Endothelial cell of umbilical vein (primary cell): Measurements from ENCODE around the gene MCM3. TPM values are rescaled to one million over a fixed set of nuclear protein-coding genes. Genes with fewer than 3 reads are reported as not detected.

Experiments used
- BruUV-seq: library from RNA; stranded (reverse); fragments of 400-500 nt; replicated peaks from 2 replicates; lab custom pipeline; 2021; lab: Mats Ljungman, UMichigan
- CTCF ChIA-PET: fragments of 300-600, 350-600 bp; sonication (Branson Sonifier 250); formaldehyde crosslinking; loops from one replicate; lab custom pipeline; 2021; ENCODE audit warnings: antibody characterized with exemption, inconsistent platforms; lab: Charles Lee
- POLR2A ChIA-PET: fragments of 300-600, 350-600 bp; sonication (Branson Sonifier 250); formaldehyde crosslinking; loops from one replicate; lab custom pipeline; 2021; ENCODE audit warnings: antibody characterized with exemption, inconsistent platforms; lab: Charles Lee
- DNase-seq: peaks from one replicate; pipeline ENCODE4 v3.0.0-alpha.2; 2011; ENCODE audit warnings: low read depth, low spot score
- FAIRE-seq: peaks from 2 replicates; lab custom pipeline; 2011; peaks lifted over from hg19 to GRCh38; lab: Jason Lieb, UNC
- H2AFZ ChIP-seq: 2 replicates; pipeline ENCODE4 v1.6.0; 2012; ENCODE audit warnings: low read depth, low read length, control low read depth, inconsistent platforms
- H3K27ac ChIP-seq: 2 replicates; pipeline ENCODE4 v1.5.1; 2011; ENCODE audit warnings: low read depth, mild to moderate bottlenecking, control low read depth, low read length, moderate library complexity; ENCODE audit not compliant: insufficient read depth
- H3K27me3 ChIP-seq, 2 experiments: 2 replicates each; pipeline versions ENCODE4 v1.6.0 to v1.6.1; 2011; ENCODE audit warnings: low read length in 2 of 2, mixed read lengths in 1 of 2; ENCODE audit not compliant: control insufficient read depth in 2 of 2, insufficient read depth in 2 of 2
- H3K36me3 ChIP-seq, 2 experiments: 2 replicates in 1 of 2; 3 replicates in 1 of 2; pipeline ENCODE4 v1.5.1; 2011; ENCODE audit warnings: low read length in 2 of 2, mild to moderate bottlenecking in 1 of 2, moderate library complexity in 1 of 2; ENCODE audit not compliant: control insufficient read depth in 2 of 2, insufficient read depth in 2 of 2; ENCODE audit errors: extremely low read depth in 1 of 2
- H3K4me1 ChIP-seq: 3 replicates; pipeline ENCODE4 v1.5.1; 2011; ENCODE audit warnings: mild to moderate bottlenecking, low read length; ENCODE audit not compliant: control insufficient read depth, insufficient read depth; ENCODE audit errors: extremely low read depth
- H3K4me2 ChIP-seq: 2 replicates; pipeline ENCODE4 v1.6.1; 2011; ENCODE audit warnings: low read length, control low read depth, mixed read lengths; ENCODE audit not compliant: insufficient read depth
- H3K4me3 ChIP-seq, 3 experiments: fragments of 200-600 bp in 1 of 3; sonication (generic), shearing (Covaris generic) in 1 of 3; replicated peaks in 1 of 3; 2 replicates each; pipeline ENCODE4 v1.5.1; 2011 to 2016; ENCODE audit warnings: control low read depth in 3 of 3, low read length in 3 of 3, mild to moderate bottlenecking in 2 of 3, inconsistent platforms in 1 of 3, low read depth in 1 of 3, moderate library complexity in 1 of 3; ENCODE audit not compliant: insufficient read depth in 1 of 3
- H3K79me2 ChIP-seq: 2 replicates; pipeline ENCODE4 v1.6.0; 2012; ENCODE audit warnings: low read length, inconsistent platforms; ENCODE audit not compliant: control insufficient read depth, insufficient read depth
- H3K9ac ChIP-seq: replicated peaks from 2 replicates; pipeline ENCODE3; 2011; ENCODE audit warnings: low read length, control low read depth; ENCODE audit not compliant: insufficient read depth; ENCODE audit errors: extremely low read depth
- H3K9me1 ChIP-seq: replicated peaks from 3 replicates; pipeline ENCODE4 v1.6.0; 2011; ENCODE audit warnings: mild to moderate bottlenecking, low read length; ENCODE audit not compliant: control insufficient read depth, insufficient read depth; ENCODE audit errors: extremely low read depth
- H3K9me3 ChIP-seq: replicated peaks from 2 replicates; pipeline ENCODE4 v1.5.1; 2012; ENCODE audit warnings: low read length, inconsistent platforms; ENCODE audit not compliant: control insufficient read depth, insufficient read depth
- H4K20me1 ChIP-seq: replicated peaks from 2 replicates; pipeline ENCODE3; 2011; ENCODE audit warnings: mild to moderate bottlenecking, low read length; ENCODE audit not compliant: control insufficient read depth, insufficient read depth; ENCODE audit errors: extremely low read depth
- CTCF ChIP-seq, 2 donors: IDR thresholded peaks; 1 replicate in 1 of 2; 2 replicates in 1 of 2; pipeline ENCODE4 v1.5.1; 2011; ENCODE audit warnings: low read length in 2 of 2, mild to moderate bottlenecking in 2 of 2, moderate library complexity in 2 of 2, control low read depth in 1 of 2, inconsistent platforms in 1 of 2, low read depth in 1 of 2; ENCODE audit not compliant: insufficient read depth in 1 of 2; ENCODE audit errors: extremely low read depth in 1 of 2
- EZH2 ChIP-seq: IDR thresholded peaks from 2 replicates; pipeline ENCODE4 v1.6.1; 2012; ENCODE audit warnings: borderline replicate concordance, low read depth, mild to moderate bottlenecking, moderate library complexity, low read length, inconsistent platforms; ENCODE audit not compliant: severe bottlenecking
- FOS ChIP-seq: IDR thresholded peaks from 2 replicates; pipeline ENCODE4 v1.6.1; 2011; ENCODE audit warnings: mild to moderate bottlenecking, low read length, moderate library complexity, borderline replicate concordance; ENCODE audit not compliant: insufficient read depth
- GATA2 ChIP-seq: IDR thresholded peaks from 2 replicates; pipeline ENCODE4 v1.7.0; 2011; ENCODE audit warnings: low read depth, mild to moderate bottlenecking, moderate library complexity, mixed read lengths, low read length; ENCODE audit not compliant: insufficient read length, insufficient read depth
- JUN ChIP-seq: IDR thresholded peaks from 2 replicates; pipeline ENCODE4 v1.6.1; 2011; ENCODE audit warnings: borderline replicate concordance, low read depth; ENCODE audit not compliant: insufficient read length, insufficient read depth
- MAX ChIP-seq: IDR thresholded peaks from 2 replicates; pipeline ENCODE4 v1.6.1; 2011; ENCODE audit not compliant: insufficient read depth, insufficient read length
- MYC ChIP-seq: IDR thresholded peaks from one replicate; pipeline ENCODE4 v1.6.1; 2011; ENCODE audit warnings: mild to moderate bottlenecking, low read depth, low read length
- POLR2A ChIP-seq: IDR thresholded peaks from 2 replicates; pipeline ENCODE4 v1.6.1; 2012; ENCODE audit warnings: low read depth, mild to moderate bottlenecking, control low read depth, low read length
- POLR2AphosphoS5 ChIP-seq: IDR thresholded peaks from 2 replicates; pipeline ENCODE4 v1.6.1; 2012; ENCODE audit warnings: low read depth, mild to moderate bottlenecking, control low read depth, low read length, moderate library complexity; ENCODE audit not compliant: insufficient read depth
- dilution Hi-C: fragments of 300-500 bp; cut with MboI; formaldehyde crosslinking; loops from one replicate; pipeline ENCODE4 v1.15.0; 2019; ENCODE audit warnings: low sequenced_read_pairs; ENCODE audit not compliant: extremely low pct_ligation_motif_present
- intact Hi-C: fragments of 100-400 bp; cut with micrococcal nuclease; formaldehyde crosslinking; loops from one replicate; pipeline ENCODE4 v1.10.0; 2022
- polyA plus RNA-seq, 4 experiments: library from polyadenylated mRNA; depleted of rRNA in 3 of 4; stranded (reverse) in 3 of 4; unstranded in 1 of 4; fragments of >200 nt; gene quantifications; 2 replicates each; pipeline versions ENCODE4 v1.2.1 to v1.2.3, GENCODE V29; 2011 to 2012; ENCODE audit warnings: missing spikeins in 1 of 4
- total RNA-seq: library from RNA; stranded (reverse); gene quantifications from 2 replicates; pipeline ENCODE4 v1.2.3, GENCODE V29; 2021

MCM3 gene
- total and polyA plus RNA-seq, 2 donors (not counting 3 experiments of a cell fraction or from before 2014, with no cell fraction given): 57.2 to 81.6 TPM

GRCh38 chr6:52317841-52318581, 33.5 kb upstream of the MCM3 start:
- no peak overlapping the region for H3K9ac ChIP-seq
- H3K9me3 ChIP-seq: no peaks in the 10 kb centered on the region
- no peak overlapping the region for H3K4me2 ChIP-seq
- H3K9me1 ChIP-seq: no peaks in the 10 kb centered on the region
- H3K27me3 ChIP-seq: no peaks in the 10 kb centered on the region
- H3K79me2 ChIP-seq: no peaks in the 10 kb centered on the region
- CTCF ChIA-PET: no interaction called here
- H3K4me3 ChIP-seq: no peak overlapping the region
- DNase-seq (no peak), FAIRE-seq (no peak)
- H3K36me3 ChIP-seq: no peaks in the 10 kb centered on the region
- no peaks in the 10 kb centered on the region for H3K4me1 ChIP-seq
- POLR2A ChIA-PET: no interaction called here
- intact Hi-C loops (no loop called here), dilution Hi-C loops (no loop called here)
- no TSS peak for BruUV-seq
- H3K27ac ChIP-seq: no peak overlapping the region
- H2AFZ ChIP-seq: no peak overlapping the region
- no peaks in the 10 kb centered on the region for H4K20me1 ChIP-seq
- TF ChIP-seq MAX (no peak), EZH2 (no peak), FOS (no peak), POLR2A (no peak), MYC (no peak), POLR2AphosphoS5 (no peak), JUN (no peak), CTCF (IDR thresholded peaks at IDR 0.05; ENCODE audit: extremely low read depth in 1 of 2, insufficient read depth in 1 of 2, low read depth in 1 of 2, low read length in 2 of 2) (no peak), GATA2 (no peak)
